GM12864 (cell line): Measurements from ENCODE around the gene NEDD9.

Experiments
- DNase-seq: peaks from one replicate; pipeline ENCODE4 v3.0.0-alpha.2; 2011; ENCODE audit warnings: low read depth
- H3K4me3 ChIP-seq: 2 replicates; pipeline ENCODE4 v1.5.1; 2011; ENCODE audit warnings: mild to moderate bottlenecking, low read depth, low read length, control low read depth
- CTCF ChIP-seq: IDR thresholded peaks from 2 replicates; pipeline ENCODE4 v1.5.1; 2011; ENCODE audit warnings: low read depth, mild to moderate bottlenecking, moderate library complexity, low read length, control low read depth, inconsistent platforms; ENCODE audit errors: missing control alignments

NEDD9 gene

GRCh38 chr6:11276911-11277274 lies 44.4 kb upstream of the NEDD9 start:
- no peak for DNase-seq
- TF ChIP-seq CTCF = no peak
- H3K4me3 ChIP-seq = no peak overlapping the region

GRCh38 chr6:11276228-11276627 lies 43.8 kb upstream of the NEDD9 start:
- DNase-seq = no peak
- H3K4me3 ChIP-seq = no peak overlapping the region
- TF ChIP-seq CTCF = no peak

- DNase-seq = peak; percentile 72
- H3K4me3 ChIP-seq = no peak overlapping the region
- no peak for TF ChIP-seq CTCF
Measured at GRCh38 chr6:11275598-11275997, 43.1 kb upstream of the NEDD9 start.

GRCh38 chr6:11273406-11274065 lies 41.1 kb upstream of the NEDD9 start:
- no peak for TF ChIP-seq CTCF
- no peak overlapping the region for H3K4me3 ChIP-seq
- DNase-seq = no peak

GRCh38 chr6:11272491-11273192 lies 40.2 kb upstream of the NEDD9 start:
- TF ChIP-seq CTCF = no peak
- no peak for DNase-seq
- H3K4me3 ChIP-seq = no peak overlapping the region

GRCh38 chr6:11271228-11272020 lies 39.0 kb upstream of the NEDD9 start:
- no peak for TF ChIP-seq CTCF
- DNase-seq = no peak
- H3K4me3 ChIP-seq = no peak overlapping the region
